Retinal pigment epithelial cell (primary cell): Measurements from ENCODE around the gene ANKRD42.

Experiments used
- DNase-seq: peaks from one replicate; pipeline ENCODE4 v3.0.0-alpha.2; 2010; ENCODE audit warnings: low read depth
- H3K4me3 ChIP-seq: 2 replicates; pipeline ENCODE4 v1.5.1; 2011; ENCODE audit warnings: mild to moderate bottlenecking, low read length, control low read depth, moderate library complexity
- TF ChIP-seq, protein P1 (sequence below): conservative IDR thresholded peaks from 2 replicates; pipeline ENCODE4 v1.5.1; 2011; ENCODE audit warnings: low read depth, low read length, control low read depth, inconsistent platforms

Gene ANKRD42

DNA sequence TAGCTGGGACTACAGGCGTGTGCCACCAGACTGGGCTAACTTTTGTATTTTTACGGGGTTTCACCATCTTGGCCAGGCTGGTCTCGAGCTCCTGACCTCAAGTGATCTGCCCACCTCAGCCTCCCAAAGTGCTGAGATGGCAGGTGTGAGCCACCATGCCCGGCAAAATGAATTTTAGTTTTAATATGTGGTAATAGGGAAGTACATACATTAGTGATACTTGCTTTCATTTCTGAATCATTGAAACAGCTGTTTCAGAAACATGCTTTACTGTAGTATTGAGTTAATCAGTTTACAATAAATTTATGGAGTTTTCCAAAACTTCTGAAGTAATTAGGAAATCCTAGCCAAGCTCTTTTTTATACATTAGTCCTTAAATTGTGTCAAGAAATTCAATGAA is 21.0 kb upstream of the ANKRD42 start:
- H3K4me3 ChIP-seq, result no peak overlapping the region
- DNase-seq, result no peak
- TF ChIP-seq, protein P1, sequence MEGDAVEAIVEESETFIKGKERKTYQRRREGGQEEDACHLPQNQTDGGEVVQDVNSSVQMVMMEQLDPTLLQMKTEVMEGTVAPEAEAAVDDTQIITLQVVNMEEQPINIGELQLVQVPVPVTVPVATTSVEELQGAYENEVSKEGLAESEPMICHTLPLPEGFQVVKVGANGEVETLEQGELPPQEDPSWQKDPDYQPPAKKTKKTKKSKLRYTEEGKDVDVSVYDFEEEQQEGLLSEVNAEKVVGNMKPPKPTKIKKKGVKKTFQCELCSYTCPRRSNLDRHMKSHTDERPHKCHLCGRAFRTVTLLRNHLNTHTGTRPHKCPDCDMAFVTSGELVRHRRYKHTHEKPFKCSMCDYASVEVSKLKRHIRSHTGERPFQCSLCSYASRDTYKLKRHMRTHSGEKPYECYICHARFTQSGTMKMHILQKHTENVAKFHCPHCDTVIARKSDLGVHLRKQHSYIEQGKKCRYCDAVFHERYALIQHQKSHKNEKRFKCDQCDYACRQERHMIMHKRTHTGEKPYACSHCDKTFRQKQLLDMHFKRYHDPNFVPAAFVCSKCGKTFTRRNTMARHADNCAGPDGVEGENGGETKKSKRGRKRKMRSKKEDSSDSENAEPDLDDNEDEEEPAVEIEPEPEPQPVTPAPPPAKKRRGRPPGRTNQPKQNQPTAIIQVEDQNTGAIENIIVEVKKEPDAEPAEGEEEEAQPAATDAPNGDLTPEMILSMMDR, result no peak

DNA sequence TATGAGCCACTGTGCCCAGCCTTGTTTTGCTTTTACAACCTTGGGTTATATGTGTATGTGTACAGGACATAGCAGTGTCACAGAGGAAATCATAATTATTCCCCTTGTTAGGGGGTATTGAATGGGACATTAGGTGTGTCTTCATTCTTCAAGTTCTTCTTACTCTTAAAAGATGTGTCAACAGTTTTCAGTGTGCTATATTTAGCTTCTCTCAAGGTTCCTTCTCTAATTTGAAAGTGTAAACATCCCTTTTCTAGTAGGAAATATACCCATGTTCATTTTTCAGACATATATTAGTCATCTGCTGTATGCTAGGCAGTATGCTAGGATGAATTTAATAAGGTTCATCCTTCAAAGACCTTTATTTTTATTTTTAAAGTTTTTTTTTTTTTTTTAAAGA is 19.5 kb upstream of the ANKRD42 start:
- TF ChIP-seq, protein P1, result no peak
- DNase-seq, result no peak
- H3K4me3 ChIP-seq, result no peak overlapping the region

DNA sequence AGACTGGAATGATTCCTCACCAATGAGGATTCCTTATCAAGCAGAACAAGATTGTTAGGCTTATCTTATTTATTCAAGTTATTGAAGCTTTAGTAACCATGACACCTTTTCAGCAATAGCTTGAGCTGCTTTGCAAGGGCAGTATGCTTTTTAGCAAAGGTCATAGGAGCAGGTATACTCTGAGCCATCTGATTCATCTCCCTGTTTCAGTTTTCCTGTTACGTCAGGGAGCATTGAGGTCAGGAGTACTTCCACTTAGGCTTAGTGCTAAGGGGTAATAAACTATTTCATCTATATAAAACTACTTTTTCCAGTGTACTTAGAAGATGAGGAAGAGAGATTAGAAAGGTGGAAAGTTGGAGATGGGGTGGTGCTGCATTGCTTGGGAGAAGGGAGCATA is 17.7 kb upstream of the ANKRD42 start:
- TF ChIP-seq, protein P1, result no peak
- H3K4me3 ChIP-seq, result no peak overlapping the region
- no peak for DNase-seq

DNA sequence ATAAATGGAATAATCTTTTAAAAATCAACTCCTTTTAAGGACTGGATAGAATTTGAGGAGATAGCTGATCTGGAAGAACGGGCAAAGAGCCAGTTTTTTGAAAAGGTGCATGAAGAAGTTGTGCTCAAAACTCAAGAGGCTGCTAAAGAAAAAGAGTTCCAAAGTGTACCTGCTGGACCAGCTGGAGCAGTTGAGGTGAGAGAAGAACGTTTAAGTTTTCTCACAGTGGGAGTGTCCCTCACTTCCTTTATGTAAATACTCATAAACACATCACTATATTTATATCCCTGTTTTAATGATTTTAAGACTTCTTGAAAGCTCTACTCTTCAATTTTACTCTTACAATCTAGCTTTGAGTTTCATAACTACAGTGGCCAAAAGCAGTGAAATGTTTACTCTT is 11.7 kb upstream of the ANKRD42 start:
- DNase-seq, result no peak
- no peak overlapping the region for H3K4me3 ChIP-seq
- TF ChIP-seq, protein P1, result no peak

DNA sequence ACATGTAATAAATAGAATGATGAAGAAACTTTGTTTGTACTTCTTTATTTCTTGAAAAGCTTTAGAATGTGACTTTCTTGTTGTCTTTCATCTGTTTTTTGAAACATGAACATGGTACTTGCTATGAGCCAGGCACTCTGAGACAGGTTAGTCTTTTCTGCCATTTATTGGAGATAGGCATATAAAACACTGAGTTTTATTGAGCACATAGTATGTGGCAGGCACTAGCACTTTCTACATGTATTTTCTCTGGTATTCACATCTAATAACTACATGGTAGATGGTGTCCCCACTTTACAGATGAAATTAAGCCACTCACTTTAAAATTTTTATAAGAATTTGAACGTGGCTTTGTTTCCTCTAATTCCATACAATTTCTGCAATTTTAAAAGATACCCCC is 7.7 kb upstream of the ANKRD42 start:
- TF ChIP-seq, protein P1, result no peak
- no peak for DNase-seq
- no peak overlapping the region for H3K4me3 ChIP-seq

DNA sequence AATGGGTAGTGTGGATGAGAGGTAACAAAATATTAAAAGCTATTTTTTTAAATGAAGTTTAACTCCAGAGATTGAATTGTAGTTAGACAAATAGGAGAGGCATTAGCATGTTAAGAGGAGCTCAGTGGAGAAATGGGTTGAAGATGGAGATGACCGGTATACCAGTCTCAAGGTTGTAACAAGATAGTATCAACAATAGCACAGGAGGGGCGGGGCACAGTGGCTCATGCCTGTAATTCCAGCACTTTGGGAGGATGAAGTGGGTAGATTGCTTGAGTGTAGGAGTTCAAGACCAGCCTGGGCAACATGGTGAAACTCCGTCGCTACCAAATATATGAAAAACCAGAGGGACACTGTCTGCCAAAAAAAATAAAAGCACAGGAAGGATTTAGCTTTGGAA is 6.0 kb upstream of the ANKRD42 start:
- no peak for DNase-seq
- TF ChIP-seq, protein P1, result no peak
- H3K4me3 ChIP-seq, result no peak overlapping the region

DNA sequence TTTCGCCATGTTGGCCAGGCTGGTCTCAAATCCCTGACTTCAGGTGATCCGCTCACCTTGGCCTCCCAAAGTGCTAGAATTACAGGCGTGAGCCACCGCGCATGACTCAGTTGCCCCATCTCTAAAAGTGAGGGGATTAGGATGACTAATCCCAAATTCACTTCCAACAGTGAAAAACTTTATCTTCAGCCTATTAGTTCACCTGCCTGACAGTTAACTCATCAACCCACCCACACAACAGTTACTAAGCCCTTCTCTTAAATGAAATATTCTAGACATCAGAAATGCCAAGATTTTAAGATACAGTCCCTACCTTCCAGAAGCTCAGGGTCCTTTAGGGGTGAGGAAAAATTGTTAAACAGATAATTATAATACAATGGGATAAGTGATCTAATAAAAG is 2.0 kb upstream of the ANKRD42 start:
- TF ChIP-seq, protein P1, result no peak
- DNase-seq, result no peak
- no peak overlapping the region for H3K4me3 ChIP-seq
